ENCODE measurements around the gene FOXN1. TPM values are rescaled to one million over a fixed set of nuclear protein-coding genes. Genes with fewer than 3 reads are reported as not detected.

Gene FOXN1
- total RNA-seq, 1 donor from 2014 or later = not detected

GRCh38 chr17:28518578-28518977 is 12.4 kb downstream of the FOXN1 start:
- Histone ChIP-seq H2AFZ (replicated peaks) (no peak overlapping the region), H3K36me3 (no peaks in the 10 kb centered on the region), H3K4me2 (no peak overlapping the region), H3K79me2 (ENCODE audit: low read depth) (no peaks in the 10 kb centered on the region), H3K9me3 (ENCODE audit: low read depth) (no peaks in the 10 kb centered on the region), H3K4me1 (peaks cover 14% of the 10 kb centered on the region), H3K9ac (no peak overlapping the region), H3K27ac (no peak overlapping the region), H3K27me3 (no peaks in the 10 kb centered on the region), H3K4me3 (no peak overlapping the region), H3F3A (ENCODE audit: low read depth) (no peaks in the 10 kb centered on the region), H4K20me1 (ENCODE audit: low read depth) (no peaks in the 10 kb centered on the region)
- no peak for DNase-seq (ENCODE audit: low spot score)
- H3K27me3 Mint-ChIP-seq (ENCODE audit: insufficient read depth, low read depth) = peaks cover 17% of the 10 kb centered on the region
- peaks cover 9% of the 10 kb centered on the region for H3K9me3 Mint-ChIP-seq
- H3K36me3 Mint-ChIP-seq = no peaks in the 10 kb centered on the region
- H3K4me1 Mint-ChIP-seq = peaks cover 7% of the 10 kb centered on the region
- peak overlapping the region; percentile 17 for H3K4me3 Mint-ChIP-seq
- TF ChIP-seq EZH2phosphoT487 (IDR thresholded peaks at IDR 0.05) (no peak), CTCF (IDR thresholded peaks at IDR 0.05) (no peak), EZH2 (IDR thresholded peaks at IDR 0.05) (no peak)
- no peak overlapping the region for H3K27ac Mint-ChIP-seq

- H3K4me1 ChIP-seq = peaks cover 14% of the 10 kb centered on the region
- Mint-ChIP-seq H3K27me3 (ENCODE audit: insufficient read depth, low read depth) (peaks cover 13% of the 10 kb centered on the region), H3K36me3 (no peaks in the 10 kb centered on the region), H3K9me3 (peaks cover 9% of the 10 kb centered on the region), H3K4me1 (peaks cover 9% of the 10 kb centered on the region), H3K4me3 (no peak overlapping the region), H3K27ac (no peak overlapping the region)
- no peak for TF ChIP-seq CTCF (IDR thresholded peaks at IDR 0.05)
- TF ChIP-seq EZH2phosphoT487 (IDR thresholded peaks at IDR 0.05) = no peak
- no peak for TF ChIP-seq EZH2 (IDR thresholded peaks at IDR 0.05)
- no peaks in the 10 kb centered on the region for H3K27me3 ChIP-seq
- H3K79me2 ChIP-seq (ENCODE audit: low read depth) = no peaks in the 10 kb centered on the region
- no peaks in the 10 kb centered on the region for H3F3A ChIP-seq (ENCODE audit: low read depth)
- no peak overlapping the region for H2AFZ ChIP-seq (replicated peaks)
- H3K9me3 ChIP-seq (ENCODE audit: low read depth) = no peaks in the 10 kb centered on the region
- no peak for DNase-seq (ENCODE audit: low spot score)
- no peak overlapping the region for H3K4me2 ChIP-seq
- no peak overlapping the region for H3K4me3 ChIP-seq
- H4K20me1 ChIP-seq (ENCODE audit: low read depth) = no peaks in the 10 kb centered on the region
- H3K9ac ChIP-seq = no peak overlapping the region
- no peak overlapping the region for H3K27ac ChIP-seq
- no peaks in the 10 kb centered on the region for H3K36me3 ChIP-seq
Observed at GRCh38 chr17:28519236-28519635, 13.1 kb downstream of the FOXN1 start.

GRCh38 chr17:28520687-28521086 is 14.5 kb downstream of the FOXN1 start:
- no peaks in the 10 kb centered on the region for H3K27me3 ChIP-seq
- Mint-ChIP-seq H3K4me1 (peaks cover 11% of the 10 kb centered on the region), H3K27ac (no peak overlapping the region), H3K9me3 (peaks cover 8% of the 10 kb centered on the region), H3K27me3 (ENCODE audit: insufficient read depth, low read depth) (peaks cover 13% of the 10 kb centered on the region), H3K4me3 (no peak overlapping the region), H3K36me3 (no peaks in the 10 kb centered on the region)
- no peaks in the 10 kb centered on the region for H3K79me2 ChIP-seq (ENCODE audit: low read depth)
- H3K9ac ChIP-seq = no peak overlapping the region
- H3F3A ChIP-seq (ENCODE audit: low read depth) = no peaks in the 10 kb centered on the region
- no peaks in the 10 kb centered on the region for H3K9me3 ChIP-seq (ENCODE audit: low read depth)
- no peak overlapping the region for H3K27ac ChIP-seq
- H3K4me2 ChIP-seq = no peak overlapping the region
- no peak overlapping the region for H2AFZ ChIP-seq (replicated peaks)
- H3K36me3 ChIP-seq = no peaks in the 10 kb centered on the region
- H3K4me3 ChIP-seq = no peak overlapping the region
- peaks cover 14% of the 10 kb centered on the region for H3K4me1 ChIP-seq
- DNase-seq (ENCODE audit: low spot score) = no peak
- no peaks in the 10 kb centered on the region for H4K20me1 ChIP-seq (ENCODE audit: low read depth)
- TF ChIP-seq EZH2 (IDR thresholded peaks at IDR 0.05) (no peak), EZH2phosphoT487 (IDR thresholded peaks at IDR 0.05) (no peak), CTCF (IDR thresholded peaks at IDR 0.05) (no peak)
